ENCODE results near the gene C17orf67.

- TF ChIP-seq POLR2A (IDR thresholded peaks at IDR 0.05) = no peak
- TF ChIP-seq, protein P1, sequence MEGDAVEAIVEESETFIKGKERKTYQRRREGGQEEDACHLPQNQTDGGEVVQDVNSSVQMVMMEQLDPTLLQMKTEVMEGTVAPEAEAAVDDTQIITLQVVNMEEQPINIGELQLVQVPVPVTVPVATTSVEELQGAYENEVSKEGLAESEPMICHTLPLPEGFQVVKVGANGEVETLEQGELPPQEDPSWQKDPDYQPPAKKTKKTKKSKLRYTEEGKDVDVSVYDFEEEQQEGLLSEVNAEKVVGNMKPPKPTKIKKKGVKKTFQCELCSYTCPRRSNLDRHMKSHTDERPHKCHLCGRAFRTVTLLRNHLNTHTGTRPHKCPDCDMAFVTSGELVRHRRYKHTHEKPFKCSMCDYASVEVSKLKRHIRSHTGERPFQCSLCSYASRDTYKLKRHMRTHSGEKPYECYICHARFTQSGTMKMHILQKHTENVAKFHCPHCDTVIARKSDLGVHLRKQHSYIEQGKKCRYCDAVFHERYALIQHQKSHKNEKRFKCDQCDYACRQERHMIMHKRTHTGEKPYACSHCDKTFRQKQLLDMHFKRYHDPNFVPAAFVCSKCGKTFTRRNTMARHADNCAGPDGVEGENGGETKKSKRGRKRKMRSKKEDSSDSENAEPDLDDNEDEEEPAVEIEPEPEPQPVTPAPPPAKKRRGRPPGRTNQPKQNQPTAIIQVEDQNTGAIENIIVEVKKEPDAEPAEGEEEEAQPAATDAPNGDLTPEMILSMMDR (IDR thresholded peaks at IDR 0.05) = no peak
Observed at GRCh38 chr17:56752263-56752836, 81.4 kb downstream of the C17orf67 start.
